Sigmoid colon (tissue), 4 donors: ENCODE results near the gene MAP3K2.

Source experiments
- POLR2A ChIP-seq, 2 donors: fragments of 450-650 bp; IDR thresholded peaks; one replicate each; pipeline ENCODE4 v1.6.1; 2016; ENCODE audit warnings: antibody characterized with exemption in 2 of 2, mild to moderate bottlenecking in 2 of 2, moderate library complexity in 2 of 2
- POLR2AphosphoS5 ChIP-seq, 4 donors: sonication (generic); formaldehyde crosslinking; IDR thresholded peaks; one replicate each; pipeline ENCODE4 v1.6.1; 2017; ENCODE audit warnings: antibody characterized with exemption in 4 of 4
- TF ChIP-seq, protein P1 (sequence below), 4 experiments: fragments of 450-650 bp in 3 of 4; fragments of 200-600 bp in 1 of 4; IDR thresholded peaks; one replicate each; pipeline ENCODE4 v1.5.1; 2016 to 2019; ENCODE audit warnings: antibody characterized with exemption in 4 of 4, mild to moderate bottlenecking in 3 of 4, moderate library complexity in 2 of 4

DNA sequence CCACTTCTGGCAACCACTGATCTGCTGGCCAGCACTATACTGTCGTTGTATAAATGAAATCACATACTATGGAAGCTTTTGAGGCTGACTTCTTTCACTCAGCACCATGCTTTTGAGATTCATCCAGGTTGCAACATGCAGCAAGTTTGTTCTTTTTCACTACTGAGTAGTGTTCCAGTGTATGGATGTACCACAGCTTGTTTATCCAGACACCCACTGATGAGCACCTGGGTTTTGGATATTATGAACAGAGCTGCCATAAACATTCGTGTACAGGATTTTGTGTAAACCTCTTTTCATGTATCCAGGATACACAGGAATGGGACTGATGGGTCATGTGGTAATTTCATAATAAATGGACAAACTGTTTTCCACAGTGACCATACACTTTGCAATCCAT is 104.5 kb downstream of the MAP3K2 start:
- TF ChIP-seq, protein P1, sequence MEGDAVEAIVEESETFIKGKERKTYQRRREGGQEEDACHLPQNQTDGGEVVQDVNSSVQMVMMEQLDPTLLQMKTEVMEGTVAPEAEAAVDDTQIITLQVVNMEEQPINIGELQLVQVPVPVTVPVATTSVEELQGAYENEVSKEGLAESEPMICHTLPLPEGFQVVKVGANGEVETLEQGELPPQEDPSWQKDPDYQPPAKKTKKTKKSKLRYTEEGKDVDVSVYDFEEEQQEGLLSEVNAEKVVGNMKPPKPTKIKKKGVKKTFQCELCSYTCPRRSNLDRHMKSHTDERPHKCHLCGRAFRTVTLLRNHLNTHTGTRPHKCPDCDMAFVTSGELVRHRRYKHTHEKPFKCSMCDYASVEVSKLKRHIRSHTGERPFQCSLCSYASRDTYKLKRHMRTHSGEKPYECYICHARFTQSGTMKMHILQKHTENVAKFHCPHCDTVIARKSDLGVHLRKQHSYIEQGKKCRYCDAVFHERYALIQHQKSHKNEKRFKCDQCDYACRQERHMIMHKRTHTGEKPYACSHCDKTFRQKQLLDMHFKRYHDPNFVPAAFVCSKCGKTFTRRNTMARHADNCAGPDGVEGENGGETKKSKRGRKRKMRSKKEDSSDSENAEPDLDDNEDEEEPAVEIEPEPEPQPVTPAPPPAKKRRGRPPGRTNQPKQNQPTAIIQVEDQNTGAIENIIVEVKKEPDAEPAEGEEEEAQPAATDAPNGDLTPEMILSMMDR (IDR thresholded peaks at IDR 0.05) = no peak
- TF ChIP-seq POLR2A (IDR thresholded peaks at IDR 0.05) (no peak), POLR2AphosphoS5 (IDR thresholded peaks at IDR 0.05) (no peak)
